Stimulated activated CD4-positive, alpha-beta T cell treated with anti-CD3 and anti-CD28 coated beads, Interleukin-1b, Interleukin-23, amount 100 ng/mL, for 1 hour (primary cell): ENCODE data around the gene LGALS3BP.

ENCODE experiments used
- DNase-seq, 2 donors: peaks; one replicate each; pipeline ENCODE4 v3.0.0-alpha.2; 2020; ENCODE audit warnings: low read depth in 2 of 2

Gene LGALS3BP

DNA sequence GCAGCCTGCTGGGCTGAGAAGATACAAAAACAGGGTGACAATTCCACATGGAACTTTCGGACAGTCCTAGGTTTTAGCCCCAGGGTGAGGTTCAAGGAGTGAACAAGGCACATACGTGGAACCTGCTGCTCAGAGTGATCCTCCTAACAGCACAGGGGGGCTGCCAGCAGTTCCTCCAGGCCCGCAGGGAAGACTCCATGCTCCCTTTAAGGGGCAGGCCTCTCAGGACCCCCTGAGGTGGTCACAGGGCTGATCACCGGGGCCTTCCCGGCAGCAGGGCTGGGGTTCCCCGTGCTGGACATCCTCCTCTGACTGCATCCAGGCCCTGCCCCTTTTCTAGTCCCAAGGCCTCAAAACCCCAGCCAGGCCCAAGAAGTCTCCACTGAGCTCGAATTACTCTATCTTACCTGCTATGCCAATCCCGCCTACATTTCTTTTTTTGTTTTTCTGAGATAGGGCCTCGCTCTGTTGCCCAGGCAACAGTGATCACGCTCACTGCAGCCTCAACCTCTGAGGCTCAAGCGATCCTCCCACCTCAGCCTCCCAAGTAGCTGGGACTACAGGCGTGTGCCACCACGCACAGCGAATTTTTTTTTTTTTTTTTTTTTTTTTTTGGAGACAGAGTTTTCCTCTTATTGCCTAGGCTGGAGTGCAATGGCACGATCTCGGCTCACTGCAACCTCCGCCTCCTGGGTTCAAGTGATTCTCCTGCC lies 19.5 kb upstream of the LGALS3BP start:
- no peak for DNase-seq

DNA sequence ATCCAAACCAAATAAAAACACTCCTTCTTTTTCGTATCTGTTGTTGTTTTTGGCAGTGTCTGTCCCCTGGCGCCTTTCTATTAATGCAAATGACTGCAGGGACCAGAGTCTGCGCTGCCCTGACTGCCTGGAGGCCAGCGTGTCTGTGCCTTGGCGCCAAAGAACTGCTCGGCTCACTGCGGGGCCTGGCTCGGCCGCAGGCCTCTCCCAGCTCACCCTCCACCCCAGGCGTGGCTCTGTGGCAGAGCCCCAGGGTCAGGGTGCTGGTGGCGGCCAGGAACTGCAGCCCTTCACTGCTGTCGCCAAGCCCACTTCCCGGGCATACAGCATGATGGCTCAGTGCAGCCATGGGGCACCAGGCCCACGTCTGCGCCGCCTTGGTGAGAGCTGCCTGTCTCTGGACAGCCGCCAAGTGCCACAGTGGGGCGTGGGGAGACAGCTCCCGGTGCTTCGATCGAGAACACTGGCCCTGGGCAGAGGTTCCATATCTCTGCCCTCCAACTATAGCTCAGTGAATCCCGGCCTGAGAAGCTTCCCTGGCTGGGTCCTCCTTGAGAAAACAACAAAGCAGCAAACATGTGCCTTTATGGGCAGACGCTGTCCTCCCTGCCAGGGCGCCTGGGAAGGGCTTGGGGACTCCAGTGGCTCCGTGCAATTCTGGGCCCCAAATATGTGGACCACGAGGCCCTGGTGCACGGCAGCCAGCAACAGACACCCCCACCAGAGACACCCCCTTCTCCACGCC lies 18.8 kb upstream of the LGALS3BP start:
- DNase-seq = no peak

DNA sequence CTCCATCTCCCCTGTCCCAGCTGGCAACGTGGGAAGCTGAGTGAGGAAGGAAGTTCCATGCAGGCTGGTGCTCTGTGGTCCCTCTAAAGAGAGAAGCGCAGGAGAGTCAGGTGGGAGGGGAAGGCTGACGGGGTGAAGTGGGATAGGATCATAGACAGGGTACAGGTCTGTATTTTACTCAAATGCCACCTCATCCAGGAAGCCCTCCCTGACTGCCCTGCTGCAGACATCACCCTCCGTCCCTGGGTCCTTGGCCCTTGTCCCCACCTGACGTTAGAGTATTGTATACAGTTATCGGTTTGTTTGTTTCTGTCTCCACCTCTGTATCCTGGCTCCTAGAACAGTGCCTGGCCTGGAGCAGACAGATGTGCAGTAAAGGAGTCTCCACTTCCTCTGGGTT lies 18.2 kb upstream of the LGALS3BP start:
- DNase-seq = no peak

DNA sequence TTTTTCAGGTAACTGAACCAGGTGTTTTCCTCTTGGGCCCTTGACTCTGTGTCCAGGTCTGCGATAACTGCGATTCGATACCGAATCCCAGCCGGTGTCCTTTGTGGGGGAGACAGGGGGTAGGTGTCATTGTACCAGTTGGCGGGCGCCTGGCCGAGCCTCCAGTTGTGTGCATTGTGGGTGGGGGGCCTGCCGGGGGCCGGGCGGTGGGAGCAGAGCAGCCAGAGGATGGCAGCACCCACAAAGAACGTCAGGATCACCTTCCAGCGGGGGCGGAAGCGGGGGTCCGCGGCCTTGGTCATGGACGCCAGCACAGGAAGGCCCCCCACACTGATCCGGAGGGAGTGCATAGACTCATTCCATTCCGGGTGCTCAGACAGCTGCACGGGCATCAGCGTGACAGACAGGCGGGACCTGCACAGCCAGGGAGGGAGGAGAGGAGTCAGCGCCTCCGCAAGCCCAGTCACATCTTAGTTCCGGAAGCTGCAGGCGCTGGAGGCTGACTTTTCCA lies 17.6 kb upstream of the LGALS3BP start:
- no peak for DNase-seq

DNA sequence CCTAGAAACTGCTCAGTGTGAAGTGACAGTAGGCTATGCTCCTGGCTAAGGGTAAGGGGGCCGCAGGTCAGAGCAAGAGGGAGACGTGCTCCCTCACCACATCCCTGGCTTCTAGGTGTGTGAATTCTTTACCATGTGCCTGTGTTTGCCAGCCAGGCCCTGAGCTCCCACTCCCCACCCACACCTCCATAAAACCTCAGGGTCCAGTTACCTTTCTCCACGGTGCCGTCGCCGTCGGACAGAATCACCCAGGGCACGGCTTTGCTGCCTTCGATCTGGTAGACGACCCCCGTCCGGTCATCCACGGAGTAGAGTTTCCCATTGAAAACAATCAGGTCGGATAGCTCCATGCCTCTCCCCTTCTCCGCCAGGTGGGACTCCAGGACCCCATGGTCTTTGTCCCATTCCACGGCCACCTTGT lies 17.1 kb upstream of the LGALS3BP start:
- no peak for DNase-seq

DNA sequence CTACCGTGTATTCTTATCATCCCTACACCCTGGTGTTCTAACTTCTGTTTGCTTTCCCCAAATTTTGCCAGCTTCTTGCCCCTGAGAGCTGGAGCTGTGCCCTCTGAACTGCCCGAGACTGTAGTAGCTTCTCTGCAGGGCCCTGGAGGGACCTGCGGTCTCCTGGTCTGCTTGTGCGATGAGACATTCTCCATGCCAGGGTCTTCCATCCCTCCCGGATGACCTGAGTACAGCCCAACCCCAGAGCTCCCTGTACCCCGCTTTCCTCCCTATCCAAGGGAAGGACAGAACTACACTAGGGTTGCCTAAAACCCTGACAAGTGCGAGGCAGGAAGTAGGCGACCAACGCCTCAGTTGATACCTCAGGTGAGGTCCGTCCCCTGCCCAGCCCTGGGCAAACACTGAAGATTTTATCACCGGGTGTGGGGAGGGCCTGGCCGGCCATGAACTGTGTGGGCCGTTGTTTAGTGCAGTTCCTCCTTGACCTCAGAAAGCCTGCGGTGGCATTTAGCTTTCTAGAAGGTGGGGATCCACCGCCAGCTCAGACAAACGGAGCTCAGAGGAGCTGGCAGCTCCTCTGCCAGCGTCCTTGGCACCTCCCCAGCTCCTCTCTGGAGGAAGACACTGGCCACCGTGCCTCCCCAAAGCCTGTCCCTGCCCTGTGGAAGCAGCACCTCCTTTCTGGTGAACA lies 16.2 kb upstream of the LGALS3BP start:
- DNase-seq = no peak

DNA sequence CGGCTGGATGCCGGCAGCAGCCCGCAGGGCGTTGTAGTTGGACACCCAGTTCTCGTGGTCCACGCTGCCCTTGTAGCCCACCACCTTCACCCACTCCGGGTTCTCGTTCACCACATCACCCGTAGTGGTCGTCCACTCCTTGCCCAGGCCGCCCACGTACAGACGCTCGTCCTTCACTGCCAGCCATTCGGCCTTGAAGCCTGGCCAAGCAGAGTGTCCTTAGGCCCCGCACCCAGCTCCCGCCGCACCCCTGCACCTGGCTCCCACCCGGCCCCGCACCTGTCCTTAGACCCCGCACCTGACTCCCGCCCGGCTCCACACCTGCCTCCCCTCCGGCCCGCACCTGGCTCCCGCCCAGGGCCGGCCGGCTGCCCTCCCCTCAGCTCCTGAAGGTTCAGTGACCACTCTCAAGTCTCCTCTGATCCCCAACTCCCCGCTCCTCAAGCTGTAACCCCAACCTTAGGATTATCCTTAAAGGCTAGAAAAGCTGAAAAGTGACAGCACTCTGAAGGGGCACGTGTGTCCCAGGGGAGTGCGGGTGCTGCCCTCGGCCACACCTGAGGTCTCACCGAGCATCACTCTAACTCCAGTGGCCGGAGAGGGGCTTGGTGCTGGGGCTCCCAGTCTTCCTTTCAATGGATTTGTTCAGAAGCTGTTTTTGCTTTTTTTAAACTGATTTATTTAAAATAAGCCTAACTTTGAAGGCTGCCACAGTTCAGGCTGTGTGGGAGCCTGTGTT lies 15.5 kb upstream of the LGALS3BP start:
- no peak for DNase-seq

DNA sequence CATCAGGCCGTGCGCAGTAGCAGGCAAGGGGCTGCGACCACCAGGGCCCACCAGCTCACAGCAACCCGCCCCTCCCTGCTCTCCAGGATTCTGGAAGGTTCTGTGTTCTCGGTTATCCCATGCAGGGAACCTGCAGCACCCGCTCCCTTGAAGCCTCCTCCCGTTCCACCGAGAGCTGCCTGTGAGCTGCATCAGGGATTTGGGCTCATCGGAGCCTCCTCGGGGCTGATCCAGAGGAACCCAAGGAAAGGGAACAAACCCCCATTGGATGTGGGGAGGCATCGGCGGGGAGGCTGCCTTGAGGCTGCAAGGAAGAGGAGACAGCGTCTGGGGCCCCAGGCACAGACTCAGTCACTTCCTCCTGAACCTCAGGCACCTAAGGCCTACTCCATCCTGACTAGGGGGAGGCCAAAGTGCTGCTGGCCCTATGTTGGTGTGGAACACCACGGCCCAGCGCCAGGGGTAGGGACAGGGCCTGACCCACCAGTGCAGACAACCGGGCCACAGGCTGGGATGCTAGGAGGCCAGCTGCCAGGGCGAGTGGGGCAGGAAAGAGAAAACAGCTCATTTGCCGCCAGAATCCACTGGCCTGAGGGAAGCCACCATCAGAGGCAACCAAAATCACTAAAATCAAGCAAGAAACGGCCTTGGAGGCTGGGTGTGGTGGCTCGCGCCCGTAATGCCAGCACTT lies 14.4 kb upstream of the LGALS3BP start:
- no peak for DNase-seq

DNA sequence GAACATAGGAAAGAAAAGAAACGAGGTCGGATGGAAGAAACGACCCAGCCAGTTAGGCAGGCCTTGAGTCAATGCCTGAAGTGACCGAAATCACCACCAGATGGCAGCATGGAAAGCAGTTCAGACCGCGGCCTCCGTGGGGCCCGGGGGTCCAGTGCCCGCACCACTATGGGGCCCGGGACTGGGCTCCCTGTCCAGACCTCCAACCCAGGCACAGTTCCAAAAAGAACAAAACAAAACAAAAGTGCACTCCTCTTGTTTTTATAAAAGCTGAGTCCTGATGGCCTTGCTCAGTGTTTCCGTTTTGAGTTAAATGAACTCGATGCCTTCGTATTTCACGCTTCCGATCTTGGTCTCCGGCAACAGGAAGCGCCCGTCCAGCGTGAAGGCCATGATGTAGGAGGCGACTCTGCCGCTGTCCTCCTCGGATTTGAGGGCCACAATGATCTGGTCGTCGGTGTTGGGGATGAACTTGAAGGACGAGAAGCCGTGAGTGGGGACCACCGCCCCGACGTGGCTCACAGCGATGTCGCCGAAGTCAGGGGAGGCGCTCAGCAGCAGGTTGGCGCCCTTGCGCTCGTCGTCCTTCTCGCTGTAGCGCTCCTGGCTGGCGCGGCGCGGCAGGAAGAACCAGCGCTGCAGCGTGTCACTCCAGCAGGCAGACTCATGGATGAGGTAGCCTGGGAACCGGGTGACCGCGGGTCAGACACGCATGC lies 13.7 kb upstream of the LGALS3BP start:
- peak in 1 of 2 donors; percentile 38 for DNase-seq

DNA sequence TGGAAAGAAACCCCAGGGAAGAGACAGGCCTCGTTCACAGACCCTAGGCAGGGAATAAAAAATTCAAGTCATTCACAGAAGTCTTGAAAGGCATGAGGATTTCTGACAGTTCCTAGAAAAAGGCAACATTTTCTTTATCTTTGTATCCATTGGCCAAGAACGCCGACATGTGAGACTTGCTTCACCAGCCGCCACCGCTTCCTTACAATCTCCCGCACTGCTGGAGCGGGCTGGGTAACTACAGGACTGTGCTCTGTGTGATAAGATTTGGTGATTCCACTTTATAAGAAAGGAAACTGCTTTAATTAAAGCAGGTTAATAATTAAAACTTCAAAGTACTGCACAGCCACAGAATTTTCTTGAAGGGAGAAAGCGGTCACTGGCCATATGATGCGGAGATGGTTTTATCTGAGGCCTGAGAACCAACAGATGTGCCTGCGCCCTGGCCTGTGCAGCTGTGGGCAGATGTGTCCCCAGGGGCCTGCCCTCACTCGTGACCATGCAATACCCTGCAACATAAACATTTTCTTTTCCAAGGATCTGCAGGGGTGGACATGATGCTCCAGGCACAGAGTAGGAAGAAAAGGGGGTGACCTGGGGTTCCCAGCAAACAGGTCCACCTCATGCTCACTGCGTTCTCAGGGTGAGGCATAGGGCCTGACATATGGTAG lies 13.0 kb upstream of the LGALS3BP start:
- DNase-seq = no peak

DNA sequence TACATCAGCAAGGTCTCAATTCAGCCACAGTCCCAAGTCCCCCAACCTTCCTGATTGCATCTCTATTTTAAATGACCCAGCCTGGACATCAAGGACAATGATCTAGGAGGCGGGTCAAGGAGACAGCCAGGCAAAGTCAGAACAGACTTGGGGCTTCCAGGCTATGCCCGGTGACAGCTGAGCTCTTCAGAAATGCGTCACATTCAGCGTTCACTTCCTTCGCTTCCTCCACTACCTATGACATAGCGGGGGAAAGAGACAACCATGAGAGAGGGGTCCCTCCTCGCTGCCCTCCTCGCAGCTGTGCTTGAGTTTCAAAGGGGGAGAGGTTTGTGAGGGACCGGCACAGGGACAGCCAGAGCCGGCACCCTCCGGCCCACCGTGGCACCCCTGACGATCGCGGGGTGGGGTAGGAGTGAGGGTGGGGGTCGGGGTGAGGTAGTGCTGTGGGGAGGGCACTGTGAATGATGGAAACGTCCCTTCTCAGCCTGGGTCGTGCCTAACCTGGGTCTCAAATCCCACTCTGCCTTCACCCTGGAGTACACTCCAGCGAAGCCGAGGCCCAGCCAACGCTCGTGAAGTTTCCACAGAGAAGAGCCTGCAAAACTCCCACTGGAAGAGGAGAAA lies 12.3 kb upstream of the LGALS3BP start:
- DNase-seq = no peak

DNA sequence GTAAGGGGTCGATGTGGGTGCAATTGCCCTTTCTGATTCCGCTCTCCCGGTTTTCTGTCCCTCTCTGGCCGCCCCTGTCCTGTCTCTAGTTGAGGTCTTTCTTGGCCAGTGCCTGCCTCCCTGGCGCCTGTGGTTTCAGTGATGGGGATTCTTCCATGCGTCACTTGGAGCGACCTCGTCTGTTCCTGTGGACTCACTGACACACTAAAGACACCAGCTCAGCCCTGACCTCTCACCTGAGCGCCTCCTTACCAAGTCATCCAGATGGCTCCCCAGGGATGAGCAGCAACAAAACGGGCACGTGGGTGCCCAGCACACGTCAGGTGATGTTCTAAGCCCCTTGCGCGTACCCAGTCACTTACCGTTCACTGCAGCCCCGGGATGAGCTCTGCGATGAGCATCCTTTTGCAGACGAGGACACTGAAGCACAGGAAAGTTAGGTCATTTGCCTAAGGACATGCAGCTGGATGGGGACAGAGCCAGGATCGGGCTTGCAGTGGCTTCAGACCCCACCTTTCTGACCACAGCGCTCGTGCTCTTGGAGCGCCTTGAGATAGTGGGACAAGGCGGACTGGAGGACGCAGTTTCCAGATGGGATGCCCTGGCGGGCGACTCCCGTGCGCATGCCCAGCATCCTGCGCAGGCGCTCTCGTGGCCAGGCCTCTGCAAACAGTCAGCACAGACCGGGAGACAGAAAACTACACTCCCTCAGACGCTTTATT lies 11.5 kb upstream of the LGALS3BP start:
- DNase-seq = no peak

DNA sequence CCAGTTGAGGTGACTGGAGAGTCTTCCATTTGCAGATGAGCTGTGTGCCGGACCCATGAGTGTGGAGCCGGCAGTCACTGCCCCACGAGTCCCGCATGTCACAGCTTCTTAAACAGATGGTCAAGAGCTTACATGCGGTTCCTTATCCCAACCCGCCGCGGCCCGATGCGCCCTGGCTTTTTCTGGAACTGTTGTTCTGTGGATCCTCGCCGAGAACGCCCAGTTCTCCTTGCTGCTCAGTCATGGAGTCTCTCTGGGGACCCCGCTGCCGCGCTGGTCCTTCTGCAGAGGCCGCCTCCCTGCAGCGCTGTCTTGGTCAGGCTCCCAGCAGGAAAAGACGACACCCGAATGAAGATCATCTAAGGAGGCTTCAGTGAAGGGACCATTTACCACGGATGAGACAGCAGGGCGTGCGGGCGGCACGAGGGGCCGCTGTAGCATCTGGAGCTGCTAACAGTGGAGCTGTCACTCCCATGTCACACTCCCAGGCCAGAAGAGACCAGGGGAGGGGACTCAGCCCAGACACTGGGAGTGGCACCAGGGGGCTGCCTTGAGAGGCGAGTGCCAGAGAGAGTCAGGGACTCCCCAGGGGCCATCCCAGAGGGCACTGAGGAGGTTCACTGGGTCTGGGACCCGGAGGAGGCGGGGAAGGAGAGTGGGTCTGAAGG lies 10.8 kb upstream of the LGALS3BP start:
- no peak for DNase-seq

DNA sequence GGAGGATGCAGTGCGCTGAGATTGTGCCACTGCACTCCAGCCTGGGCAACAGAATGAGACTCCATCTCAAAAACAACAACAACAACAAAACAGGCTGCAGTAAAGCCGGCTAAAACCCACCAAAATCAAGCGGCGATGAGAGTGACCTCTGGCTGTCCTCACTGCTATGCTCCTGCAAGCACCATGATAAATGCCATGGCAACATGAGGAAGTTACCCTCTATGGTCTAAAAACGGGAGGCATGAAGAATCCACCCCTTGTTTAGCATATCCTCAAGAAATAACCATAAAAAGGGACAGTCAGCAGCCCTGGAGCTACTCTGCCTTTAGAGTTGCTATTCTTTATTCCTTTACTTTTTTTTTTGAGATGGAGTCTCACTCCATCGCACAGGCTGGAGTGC lies 8.4 kb upstream of the LGALS3BP start:
- no peak for DNase-seq

DNA sequence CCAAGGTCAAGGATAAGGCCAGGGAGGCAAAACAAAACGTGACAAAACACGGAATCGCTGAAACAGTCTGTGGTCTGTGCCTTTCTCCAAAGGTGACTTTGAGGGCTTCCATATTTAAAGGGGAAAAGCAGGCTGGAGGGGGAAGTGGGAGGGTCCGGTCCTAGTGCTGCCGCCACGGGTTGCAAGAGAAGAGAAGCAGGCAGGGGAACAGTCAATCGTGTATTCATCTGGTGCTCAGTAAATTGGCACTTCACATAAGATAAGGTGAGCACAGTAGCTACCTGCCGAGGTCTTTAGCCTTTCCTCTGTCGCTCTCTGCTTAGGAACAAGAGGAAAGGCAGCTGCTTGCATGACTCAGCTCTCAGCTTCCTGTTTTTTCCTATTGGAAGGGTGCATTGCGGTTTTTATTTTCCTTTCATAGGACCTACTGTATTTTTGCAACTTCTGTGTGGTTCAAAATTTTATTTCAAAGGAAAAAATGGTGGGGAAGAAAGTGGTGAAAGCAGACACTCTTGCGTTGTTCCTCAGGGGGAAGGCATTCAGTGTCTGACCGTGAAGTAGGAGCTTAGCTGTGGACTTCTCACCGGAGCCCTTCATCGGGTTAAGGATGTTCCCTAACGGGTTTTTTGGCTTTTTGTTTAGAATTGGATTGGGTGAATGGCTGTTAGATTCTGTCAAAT lies 7.1 kb upstream of the LGALS3BP start:
- no peak for DNase-seq

DNA sequence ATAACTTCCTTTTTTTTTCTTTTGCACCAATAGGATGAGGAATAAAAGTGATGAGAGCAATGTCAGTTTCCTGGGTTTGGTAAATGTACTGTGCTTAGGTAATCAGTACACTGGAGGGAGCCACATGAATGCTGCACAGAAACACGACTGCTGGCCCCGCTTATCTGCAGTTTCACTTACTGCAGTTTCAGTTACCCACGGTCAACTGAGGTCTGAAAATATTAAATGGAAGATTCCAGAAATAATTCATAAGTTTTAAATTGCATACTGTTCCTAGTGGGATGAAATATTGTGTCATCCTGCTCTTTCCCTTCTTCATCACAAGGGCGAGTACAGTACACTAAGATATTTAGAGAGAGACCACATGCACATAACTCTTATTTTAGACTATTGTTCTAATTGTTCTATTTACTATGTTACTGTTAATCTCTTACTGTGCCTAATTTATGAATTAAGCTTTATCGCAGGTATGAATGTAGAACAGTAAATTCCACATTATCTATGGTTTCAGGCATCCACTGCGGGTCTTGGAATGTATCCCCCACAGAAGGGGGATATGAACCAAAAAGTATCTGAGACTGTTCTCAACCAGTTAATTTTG lies 6.4 kb upstream of the LGALS3BP start:
- no peak for DNase-seq

DNA sequence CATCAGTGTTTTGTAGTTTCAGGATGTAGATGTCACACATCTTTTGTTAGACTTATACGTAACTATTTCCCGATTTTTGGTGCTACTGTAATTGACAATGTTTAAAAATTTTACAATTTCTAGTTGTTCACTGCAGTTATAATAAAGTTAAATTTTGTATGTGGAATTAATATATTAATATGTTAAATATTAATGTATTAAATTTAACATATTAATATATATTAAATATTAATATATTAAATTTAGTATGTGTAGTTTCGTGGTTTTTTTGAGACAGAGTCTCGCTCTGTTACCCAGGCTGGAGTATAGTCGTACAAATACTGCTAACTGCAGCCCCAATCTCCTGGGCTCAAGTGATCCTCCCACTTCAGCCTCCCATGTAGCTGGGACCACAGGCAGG lies 5.7 kb upstream of the LGALS3BP start:
- no peak for DNase-seq
